GM20000 (cell line): Measurements from ENCODE around the gene MOB3A.

ENCODE experiments used
- DNase-seq: peaks from one replicate; pipeline ENCODE4 v3.0.0; 2012; ENCODE audit warnings: low spot score
- TF ChIP-seq, protein P1 (sequence below): IDR thresholded peaks from 2 replicates; pipeline ENCODE4 v1.5.1; 2012; ENCODE audit warnings: mild to moderate bottlenecking, control low read depth; ENCODE audit errors: extremely low read depth, missing control alignments

MOB3A gene

DNA sequence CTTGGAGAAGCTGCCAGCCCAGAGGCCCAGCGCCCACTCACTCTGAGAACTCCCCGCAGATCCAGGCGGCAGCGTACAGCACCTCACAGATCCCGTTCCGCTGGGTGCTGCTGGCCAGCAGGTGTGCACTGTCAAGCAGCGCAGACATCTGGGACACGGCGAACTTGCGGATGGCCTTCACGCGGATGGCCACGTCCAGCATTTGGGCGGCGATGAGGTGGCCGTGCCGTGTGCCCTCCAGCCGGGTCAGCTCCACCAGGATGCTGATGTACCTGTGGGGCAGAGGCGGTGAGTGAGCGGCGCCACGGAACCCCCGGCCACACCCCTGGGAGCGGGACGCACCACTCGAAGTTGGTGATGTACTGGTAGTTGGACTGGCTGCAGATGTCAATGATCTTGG lies 24.7 kb upstream of the MOB3A start:
- DNase-seq: no peak
- TF ChIP-seq, protein P1, sequence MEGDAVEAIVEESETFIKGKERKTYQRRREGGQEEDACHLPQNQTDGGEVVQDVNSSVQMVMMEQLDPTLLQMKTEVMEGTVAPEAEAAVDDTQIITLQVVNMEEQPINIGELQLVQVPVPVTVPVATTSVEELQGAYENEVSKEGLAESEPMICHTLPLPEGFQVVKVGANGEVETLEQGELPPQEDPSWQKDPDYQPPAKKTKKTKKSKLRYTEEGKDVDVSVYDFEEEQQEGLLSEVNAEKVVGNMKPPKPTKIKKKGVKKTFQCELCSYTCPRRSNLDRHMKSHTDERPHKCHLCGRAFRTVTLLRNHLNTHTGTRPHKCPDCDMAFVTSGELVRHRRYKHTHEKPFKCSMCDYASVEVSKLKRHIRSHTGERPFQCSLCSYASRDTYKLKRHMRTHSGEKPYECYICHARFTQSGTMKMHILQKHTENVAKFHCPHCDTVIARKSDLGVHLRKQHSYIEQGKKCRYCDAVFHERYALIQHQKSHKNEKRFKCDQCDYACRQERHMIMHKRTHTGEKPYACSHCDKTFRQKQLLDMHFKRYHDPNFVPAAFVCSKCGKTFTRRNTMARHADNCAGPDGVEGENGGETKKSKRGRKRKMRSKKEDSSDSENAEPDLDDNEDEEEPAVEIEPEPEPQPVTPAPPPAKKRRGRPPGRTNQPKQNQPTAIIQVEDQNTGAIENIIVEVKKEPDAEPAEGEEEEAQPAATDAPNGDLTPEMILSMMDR: no peak

DNA sequence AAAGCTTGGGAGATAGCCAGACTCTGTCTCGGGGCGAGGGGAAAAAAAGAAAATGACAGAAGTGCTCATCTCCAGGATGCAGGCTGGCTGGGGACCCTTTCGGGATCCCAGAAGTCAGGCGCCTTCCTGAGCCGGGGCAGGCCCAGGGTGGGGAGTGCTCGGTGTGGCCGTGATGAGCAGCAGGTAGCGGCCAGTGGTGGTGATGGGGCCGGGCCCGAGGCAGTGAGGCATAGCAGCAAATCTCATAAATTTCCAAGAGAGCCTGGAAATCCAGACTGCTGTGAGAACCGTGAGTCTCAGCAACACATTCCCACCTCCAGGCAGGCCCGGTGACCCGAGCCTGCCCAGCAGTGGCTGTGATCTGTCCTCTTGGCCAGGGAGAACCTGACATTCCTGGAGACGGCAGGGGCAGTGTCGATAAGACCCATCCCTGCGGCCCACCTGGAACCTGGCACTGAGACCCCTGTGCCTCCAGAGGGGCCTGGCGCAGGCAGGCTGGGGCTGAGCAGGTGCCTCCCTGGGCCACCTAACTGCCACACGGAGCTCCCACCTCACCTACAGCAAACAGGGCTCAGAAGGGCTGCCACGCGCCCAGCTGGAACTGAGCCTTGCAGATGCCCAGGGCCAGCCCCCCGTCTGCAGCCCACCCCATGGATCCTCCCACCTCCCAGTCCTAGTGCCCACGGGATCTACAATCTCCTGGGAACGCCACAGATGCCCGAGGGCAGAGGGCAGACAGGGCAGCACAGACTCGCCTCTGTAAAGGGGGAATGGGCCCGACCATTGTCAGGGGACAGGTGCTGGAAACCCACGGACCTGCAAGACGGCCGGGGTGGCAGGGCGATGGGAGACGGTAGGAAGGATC lies 24.0 kb upstream of the MOB3A start:
- TF ChIP-seq, protein P1: no peak
- DNase-seq: no peak

DNA sequence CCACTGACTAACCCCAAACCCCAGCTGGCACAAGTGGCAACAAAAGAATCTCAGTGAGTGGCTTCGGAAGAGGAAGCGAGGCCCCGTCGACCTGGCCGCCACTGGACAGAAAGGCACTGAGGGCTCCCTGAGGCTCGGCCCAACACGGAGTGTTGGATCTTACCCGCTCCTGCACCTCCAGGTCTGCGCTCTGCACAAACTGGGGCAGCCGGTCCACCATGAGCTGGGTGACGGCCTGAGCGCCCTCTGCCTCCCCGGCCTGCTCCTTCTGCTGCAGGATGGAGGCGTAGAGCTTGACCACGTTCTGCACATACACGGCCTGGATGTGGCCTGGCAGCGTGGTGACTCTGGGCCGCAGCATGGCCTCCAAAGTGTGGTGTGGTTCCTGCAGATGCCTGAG lies 22.3 kb upstream of the MOB3A start:
- no peak for DNase-seq
- TF ChIP-seq, protein P1: no peak

DNA sequence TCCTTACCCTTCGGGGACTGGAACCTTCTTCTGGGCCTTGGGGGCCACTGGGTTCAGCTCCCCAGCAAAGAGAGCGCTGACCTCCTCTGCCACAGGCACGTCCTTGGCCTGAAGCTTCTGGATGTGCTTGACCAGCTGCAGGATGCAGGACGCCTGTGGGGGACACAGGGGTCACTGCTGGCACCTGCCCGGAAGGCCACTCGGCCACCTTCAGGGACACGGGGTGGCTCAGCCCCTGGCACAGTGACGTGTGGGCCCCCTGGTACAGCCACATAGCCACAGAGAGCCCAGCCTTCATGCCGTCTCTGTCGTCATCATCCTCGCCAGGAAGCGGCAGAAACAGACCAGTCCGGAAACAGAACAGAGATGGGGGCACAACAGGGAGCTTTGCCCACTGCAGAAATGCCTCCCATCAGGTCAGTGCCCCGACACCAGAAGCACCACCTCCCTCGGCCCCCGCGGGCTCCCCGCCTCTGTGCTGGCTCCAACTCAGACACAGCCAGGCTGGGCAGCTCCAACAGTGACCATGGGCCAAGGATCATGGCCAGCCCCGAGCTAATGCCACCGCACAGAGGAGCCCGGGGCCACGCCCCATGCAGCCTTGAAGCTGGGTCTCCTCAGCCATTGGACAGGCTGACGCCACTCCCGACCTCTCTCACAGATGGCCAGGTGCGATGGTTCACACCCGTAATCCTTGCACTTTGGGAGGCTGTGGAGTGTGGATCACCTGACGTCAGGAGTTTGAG lies 21.3 kb upstream of the MOB3A start:
- no peak for DNase-seq
- TF ChIP-seq, protein P1: no peak

DNA sequence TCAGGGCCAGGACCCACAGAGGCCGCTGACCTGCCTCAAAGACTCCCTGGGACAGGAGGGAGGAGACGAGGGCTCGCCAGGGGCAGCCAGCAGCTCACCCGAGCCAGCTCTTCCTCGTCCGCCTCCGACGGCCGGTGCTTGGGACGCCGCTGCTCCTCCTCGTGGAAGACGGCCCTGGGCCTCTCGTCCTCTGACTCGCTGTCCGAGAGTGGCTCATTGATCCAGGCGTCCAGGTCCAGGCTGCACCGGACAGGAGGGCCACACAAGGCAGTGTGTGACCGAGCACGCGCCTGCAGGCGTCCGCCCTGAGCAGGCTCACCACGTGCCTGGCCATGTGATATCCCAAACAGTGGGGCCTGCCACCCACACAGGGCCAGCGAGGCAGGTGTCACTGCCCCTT lies 20.4 kb upstream of the MOB3A start:
- no peak for DNase-seq
- TF ChIP-seq, protein P1: no peak

DNA sequence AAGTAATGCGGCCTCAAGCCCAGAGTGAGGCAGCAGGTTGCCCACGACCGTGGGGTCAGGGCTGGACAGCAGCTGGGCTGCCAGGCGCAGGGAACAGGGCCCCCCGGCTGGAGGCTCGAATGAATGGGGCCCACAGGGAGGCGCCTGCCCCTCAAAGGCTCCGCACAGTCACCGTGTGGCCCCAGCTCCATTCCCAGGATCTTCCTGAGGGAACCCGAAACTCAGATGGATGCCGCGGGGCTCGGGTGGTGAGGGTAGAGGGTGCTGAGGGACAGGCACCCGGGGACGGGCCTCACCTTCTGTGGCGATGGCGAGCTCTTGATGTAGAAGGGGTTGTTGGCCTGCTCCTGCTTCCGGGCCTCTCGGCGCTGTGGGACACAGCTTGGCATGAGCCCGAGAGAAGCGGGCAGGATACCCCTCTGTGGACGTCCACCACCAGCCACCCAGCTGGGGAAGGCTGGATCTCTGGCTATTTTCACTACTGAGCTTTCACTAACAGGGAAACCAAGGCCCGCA lies 19.8 kb upstream of the MOB3A start:
- no peak for DNase-seq
- TF ChIP-seq, protein P1: no peak

DNA sequence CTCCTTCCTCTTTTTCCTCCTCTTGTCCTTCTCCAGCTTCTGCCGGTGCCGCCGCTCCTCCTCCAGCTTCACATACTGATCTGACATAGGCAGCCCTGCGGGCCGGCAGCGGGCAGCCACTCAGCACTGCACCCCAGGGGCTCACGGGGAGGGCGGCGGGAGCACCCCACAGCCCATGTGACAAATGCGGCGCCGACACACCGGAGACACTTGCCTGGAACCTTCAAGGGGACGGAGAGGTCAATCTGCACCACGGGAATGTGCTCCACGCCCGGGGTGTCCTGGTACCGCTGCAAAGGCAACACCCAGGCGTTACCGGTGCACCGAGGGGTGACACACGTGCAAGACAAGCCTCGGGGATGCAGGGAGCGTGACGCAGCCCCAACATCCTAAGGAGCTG lies 19.2 kb upstream of the MOB3A start:
- TF ChIP-seq, protein P1: no peak
- no peak for DNase-seq
